Heart left ventricle (tissue), 13 donors: ENCODE results near the gene MON1A.

Source experiments
- POLR2A ChIP-seq, 2 donors: fragments of 450-650 bp; IDR thresholded peaks; one replicate each; pipeline ENCODE4 v1.6.1; 2017; ENCODE audit warnings: antibody characterized with exemption in 2 of 2, mild to moderate bottlenecking in 2 of 2, moderate library complexity in 2 of 2
- TF ChIP-seq, protein P1 (sequence below), 12 donors: fragments of 200-600 bp; sonication (generic) in 4 of 12; IDR thresholded peaks; one replicate each; pipeline versions ENCODE4 v1.5.0 to v1.8.0; 2018 to 2022; ENCODE audit warnings: antibody characterized with exemption in 12 of 12, mild to moderate bottlenecking in 5 of 12
- donor health status: ischemic (EF 13 %, LVEDD 7.1; RV severe dilation, severe dysfunction).
- donor health status: DM: no; HTN: yes; CAD: no.
- donor health status: DM: no; HTN: no; CAD: no.
- donor health status: ischemic (EF 25% LVEDD 6.9; RV normal size, moderate dysfunction).
- donor health status: ischemic (EF 25% LVEDD 5.7; RV mildly dilated, moderate dysfunction).
- donor health status: ischemic (EF 35%, LVEDD 5.7; RV mildly dilated, moderate dysfunction).
- donor health status: nonischemic (EF 11% LVEDD 7.7; RV severe dilation, severe dysfunction).
- donor health status: DM: yes; HTN: yes; CAD: no.
- donor health status: PGD.
- donor health status: ischemic (EF 29% LVEDD 5.4; RV normal size, mild dysfunction).
- donor health status: nonischemic (EF 23%, LVEDD 6.1; RV moderate dilation, normal function).

DNA sequence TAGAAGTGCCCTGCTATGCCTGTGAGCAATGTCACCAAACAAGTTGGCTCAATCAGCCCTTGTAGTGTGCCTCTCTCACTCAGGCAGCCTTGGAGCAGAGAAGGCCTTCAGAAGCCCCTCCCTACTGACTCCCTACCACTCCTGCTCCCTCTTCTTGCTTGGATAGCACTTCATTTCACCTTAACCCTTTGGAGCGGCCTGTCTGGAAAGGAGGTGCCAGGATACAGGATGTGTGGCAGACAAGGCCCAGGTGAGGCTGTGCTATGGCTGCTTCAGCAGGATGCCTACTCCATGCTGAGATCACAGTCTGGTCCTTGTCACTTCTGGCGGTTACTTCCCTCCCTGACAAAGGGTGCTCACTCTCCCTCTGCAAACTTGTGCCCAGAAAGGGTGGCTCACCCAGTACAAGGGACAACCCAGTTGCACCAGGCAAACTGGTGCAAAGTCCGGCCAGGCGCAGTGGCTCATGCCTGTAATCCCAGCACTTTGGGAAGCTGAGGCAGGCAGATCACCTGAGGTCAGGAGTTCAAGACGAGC is 1.1 kb downstream of the MON1A start:
- TF ChIP-seq, protein P1, sequence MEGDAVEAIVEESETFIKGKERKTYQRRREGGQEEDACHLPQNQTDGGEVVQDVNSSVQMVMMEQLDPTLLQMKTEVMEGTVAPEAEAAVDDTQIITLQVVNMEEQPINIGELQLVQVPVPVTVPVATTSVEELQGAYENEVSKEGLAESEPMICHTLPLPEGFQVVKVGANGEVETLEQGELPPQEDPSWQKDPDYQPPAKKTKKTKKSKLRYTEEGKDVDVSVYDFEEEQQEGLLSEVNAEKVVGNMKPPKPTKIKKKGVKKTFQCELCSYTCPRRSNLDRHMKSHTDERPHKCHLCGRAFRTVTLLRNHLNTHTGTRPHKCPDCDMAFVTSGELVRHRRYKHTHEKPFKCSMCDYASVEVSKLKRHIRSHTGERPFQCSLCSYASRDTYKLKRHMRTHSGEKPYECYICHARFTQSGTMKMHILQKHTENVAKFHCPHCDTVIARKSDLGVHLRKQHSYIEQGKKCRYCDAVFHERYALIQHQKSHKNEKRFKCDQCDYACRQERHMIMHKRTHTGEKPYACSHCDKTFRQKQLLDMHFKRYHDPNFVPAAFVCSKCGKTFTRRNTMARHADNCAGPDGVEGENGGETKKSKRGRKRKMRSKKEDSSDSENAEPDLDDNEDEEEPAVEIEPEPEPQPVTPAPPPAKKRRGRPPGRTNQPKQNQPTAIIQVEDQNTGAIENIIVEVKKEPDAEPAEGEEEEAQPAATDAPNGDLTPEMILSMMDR (IDR thresholded peaks at IDR 0.05), result no peak
- no peak for TF ChIP-seq POLR2A (IDR thresholded peaks at IDR 0.05)
